Measurements from ENCODE around the gene EXOC6.
A peak's percentile ranks its signal among the peaks of the same experiment; 100 is the strongest.

The EXOC6 gene

GRCh38 chr10:93068411-93069244, 220.3 kb downstream of the EXOC6 start:
- DNase-seq = no peak

- no peak for DNase-seq
Measured at GRCh38 chr10:93069245-93069561, 220.9 kb downstream of the EXOC6 start.

- no peak for DNase-seq
Measured at GRCh38 chr10:93070378-93071176, 222.3 kb downstream of the EXOC6 start.

DNA sequence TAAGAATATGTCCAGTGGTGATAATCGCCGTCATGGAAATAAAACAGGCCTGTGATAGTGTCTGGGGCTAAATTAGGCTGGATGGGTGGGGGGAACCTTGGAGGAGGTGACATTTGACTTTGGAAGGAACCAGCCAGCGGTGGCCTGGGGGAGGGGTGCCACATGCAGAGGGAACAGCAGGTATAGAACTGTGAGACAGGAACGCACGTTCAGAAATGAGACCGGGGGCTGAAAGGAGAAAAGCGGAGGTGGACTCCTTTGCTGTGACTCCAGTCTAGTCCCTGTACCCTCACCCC, 222.8 kb downstream of the EXOC6 start:
- no peak for DNase-seq

GRCh38 chr10:93071674-93072224, 223.4 kb downstream of the EXOC6 start:
- DNase-seq = no peak

- DNase-seq = no peak
Measured at GRCh38 chr10:93072225-93072712, 223.9 kb downstream of the EXOC6 start.

DNA sequence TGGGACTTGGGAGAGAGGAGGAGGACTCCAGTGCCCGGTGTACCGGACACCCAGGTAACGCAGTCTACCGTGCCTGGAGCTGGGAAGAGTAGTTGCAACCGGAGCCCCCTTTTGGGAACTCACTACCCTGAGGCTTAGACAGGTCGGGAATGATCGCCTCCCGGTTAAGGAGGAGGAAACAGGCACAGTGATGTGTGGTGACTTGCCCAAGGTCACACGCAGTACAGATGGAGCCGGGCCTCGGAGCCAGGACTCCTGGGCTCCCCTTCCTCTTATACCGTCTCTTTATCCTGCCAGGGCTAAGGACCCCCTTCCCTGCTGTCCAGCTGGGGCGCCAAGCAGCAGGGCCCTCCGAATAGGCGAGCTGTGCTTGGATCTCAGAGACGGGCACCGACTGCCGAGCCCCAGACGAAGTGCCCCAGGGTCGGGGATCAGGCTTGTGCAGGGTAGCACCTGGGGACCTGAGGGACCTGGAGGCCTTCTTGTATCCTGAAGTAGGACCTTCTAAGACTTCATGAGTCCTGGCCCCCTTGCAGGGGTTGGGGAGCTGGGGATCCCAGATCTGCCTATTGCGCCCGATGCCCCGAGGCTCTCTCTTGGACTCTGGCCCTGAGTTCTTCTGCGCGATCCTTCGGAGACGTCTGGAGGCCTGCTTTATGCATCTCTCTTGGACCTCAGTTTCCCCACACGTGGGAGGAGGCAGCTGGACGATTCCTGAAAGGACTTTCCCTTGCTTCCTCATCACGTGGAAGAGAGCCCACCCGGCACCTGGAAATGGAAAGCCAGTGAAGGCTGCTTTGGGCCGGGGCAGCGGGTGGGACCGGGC, 224.6 kb downstream of the EXOC6 start:
- DNase-seq = no peak

DNA sequence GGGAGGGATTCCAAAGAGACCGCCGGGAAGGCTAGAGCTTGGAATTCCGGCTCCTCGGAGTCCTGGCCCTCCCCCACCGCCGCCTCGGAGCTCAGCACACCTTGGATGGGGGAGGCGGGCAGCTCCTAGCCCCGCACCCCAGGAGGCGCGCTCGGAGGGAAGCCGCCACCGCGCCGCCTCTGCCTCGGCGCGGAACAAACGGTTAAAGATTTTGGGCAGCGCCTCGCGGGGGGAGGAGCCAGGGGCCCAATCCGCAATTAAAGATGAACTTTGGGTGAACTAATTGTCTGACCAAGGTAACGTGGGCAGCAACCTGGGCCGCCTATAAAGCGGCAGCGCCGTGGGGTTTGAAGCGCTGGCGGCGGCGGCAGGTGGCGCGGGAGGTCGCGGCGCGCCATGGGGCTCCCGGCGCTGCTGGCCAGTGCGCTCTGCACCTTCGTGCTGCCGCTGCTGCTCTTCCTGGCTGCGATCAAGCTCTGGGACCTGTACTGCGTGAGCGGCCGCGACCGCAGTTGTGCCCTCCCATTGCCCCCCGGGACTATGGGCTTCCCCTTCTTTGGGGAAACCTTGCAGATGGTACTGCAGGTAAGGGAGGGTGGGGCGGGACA, 225.3 kb downstream of the EXOC6 start, which contains the start of gene CYP26A1:
Gene CYP26A1 (plus strand): TSS at position 355 of the 608 bp plus-strand sequence. CDS start 42 bp downstream, at position 397.
- no peak for DNase-seq

GRCh38 chr10:93074147-93074596, 225.9 kb downstream of the EXOC6 start:
- DNase-seq = no peak

- no peak for DNase-seq
Measured at GRCh38 chr10:93074597-93075368, 226.5 kb downstream of the EXOC6 start.

DNA sequence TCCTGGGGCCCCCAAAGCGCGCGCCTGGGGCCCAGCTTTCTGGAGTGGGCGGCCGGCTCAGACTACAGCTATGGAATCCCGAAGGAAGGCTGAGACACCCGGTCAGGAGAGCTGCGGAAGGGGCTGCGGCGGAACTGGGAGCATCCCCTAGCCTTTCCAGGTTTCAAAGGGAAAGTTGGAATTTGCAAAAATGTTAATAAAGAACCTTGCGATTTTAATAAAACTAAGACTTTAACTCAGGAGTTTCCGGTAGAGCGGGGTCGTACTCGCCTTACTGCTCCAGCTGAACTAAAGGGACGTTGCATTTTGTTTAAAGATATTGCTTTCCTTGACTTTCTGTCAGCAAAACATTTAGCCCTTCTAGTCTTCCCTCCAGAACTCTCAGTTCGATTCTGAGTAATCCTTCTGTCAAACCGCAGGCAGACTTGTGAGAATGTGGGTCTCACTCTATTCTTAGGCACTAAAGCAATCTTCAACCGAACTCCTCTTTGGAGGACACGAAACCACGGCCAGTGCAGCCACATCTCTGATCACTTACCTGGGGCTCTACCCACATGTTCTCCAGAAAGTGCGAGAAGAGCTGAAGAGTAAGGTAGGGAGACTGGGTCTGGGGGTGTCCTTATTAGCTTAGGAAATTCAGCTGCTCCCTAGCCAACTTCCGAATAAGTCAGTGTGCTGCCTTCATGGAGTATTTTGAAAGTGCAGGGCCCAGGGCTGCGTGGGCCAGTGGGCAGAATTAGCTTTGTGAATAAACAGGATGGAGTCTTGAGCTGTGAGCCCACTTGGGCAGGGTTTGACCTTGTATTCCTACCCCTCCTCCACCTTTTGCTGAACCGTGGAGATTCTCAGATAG, 227.3 kb downstream of the EXOC6 start:
- no peak for DNase-seq

DNA sequence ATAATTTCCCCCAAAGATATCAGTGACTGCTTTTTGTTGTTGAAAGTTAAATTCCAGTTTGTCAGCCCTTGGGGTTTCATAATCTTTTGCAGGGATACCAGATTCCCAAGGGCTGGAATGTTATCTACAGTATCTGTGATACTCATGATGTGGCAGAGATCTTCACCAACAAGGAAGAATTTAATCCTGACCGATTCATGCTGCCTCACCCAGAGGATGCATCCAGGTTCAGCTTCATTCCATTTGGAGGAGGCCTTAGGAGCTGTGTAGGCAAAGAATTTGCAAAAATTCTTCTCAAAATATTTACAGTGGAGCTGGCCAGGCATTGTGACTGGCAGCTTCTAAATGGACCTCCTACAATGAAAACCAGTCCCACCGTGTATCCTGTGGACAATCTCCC, 228.6 kb downstream of the EXOC6 start:
- no peak for DNase-seq

- no peak for DNase-seq
Measured at GRCh38 chr10:93077860-93078337, 229.6 kb downstream of the EXOC6 start.

DNA sequence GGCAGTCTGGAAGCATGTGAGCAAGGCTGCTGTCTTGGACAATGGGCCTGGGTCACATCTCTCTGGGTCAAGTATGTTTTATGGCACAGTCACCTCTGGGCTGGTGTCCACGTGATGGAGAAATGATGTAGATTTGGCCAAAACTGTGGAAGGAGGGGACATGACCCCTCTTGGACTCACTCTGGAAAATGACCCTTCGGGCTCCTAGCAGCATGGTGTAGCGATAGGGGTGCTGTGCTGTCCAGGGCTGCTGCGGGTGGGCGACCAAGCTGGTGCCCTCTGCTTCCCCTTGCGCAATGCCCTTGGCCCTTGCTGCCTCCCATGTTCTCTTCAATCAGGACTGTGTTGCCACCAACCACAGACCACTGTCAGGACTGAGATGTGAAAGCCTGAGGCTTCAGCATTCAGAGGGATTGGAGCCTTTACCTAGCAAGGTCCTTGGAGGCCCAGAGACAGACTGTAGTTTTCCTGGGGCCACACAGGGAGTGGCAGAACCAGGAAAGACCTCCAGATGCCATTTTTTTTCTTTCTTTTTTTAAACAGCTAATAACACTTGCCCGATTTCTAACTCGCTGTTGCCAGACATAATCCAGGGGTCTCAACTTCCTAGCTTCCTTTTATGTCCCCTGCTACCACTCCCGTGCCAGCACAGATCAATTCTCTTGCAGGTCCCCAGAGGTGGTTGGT, 231.5 kb downstream of the EXOC6 start:
- no peak for DNase-seq

- peak; percentile 41 for DNase-seq
Measured at GRCh38 chr10:93080350-93081046, 232.2 kb downstream of the EXOC6 start.

DNA sequence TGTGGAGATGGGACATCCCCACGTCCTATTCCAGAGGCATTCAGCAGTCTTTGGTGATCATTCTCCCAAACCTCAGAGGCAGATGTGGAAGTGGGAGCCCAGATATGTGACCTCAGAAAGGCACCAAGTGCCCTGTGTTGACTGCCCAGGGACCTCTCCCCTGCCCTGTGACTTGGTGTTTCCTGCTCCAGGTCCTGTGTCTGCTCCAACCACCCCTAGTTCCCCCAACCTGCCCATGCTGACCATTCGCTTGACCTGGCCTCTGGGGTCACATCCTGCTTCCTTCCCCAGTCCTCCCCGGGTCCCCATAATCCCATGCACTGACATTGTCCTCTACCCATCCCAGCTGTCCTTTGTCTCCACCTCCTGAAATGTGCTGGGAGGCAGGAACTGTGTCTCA, 233.0 kb downstream of the EXOC6 start:
- DNase-seq = no peak

GRCh38 chr10:93081834-93082233, 233.5 kb downstream of the EXOC6 start:
- no peak for DNase-seq

GRCh38 chr10:93083743-93084539, 235.6 kb downstream of the EXOC6 start:
- no peak for DNase-seq

All from stimulated activated CD4-positive, alpha-beta T cell treated with anti-CD3 and anti-CD28 coated beads, Interleukin-1b, Interleukin-23, amount 100 ng/mL, for 48 hours (primary cell).